HG03432 (cell line): ENCODE data around the gene LAMTOR4.
A peak's percentile ranks its signal among the peaks of the same experiment; 100 is the strongest.
"Not testable (repeated sequence)": the region's sequence is repeated elsewhere in the genome, so short reads cannot be mapped to it uniquely, and the experiment has no call there.

Source experiments
- ATAC-seq: cut with Tn5 transposase; IDR thresholded peaks from one replicate; pipeline ENCODE4 v1.9.1; 2021; ENCODE audit warnings: mild to moderate bottlenecking, moderate library complexity; ENCODE audit not compliant: unreplicated experiment

Gene LAMTOR4

DNA sequence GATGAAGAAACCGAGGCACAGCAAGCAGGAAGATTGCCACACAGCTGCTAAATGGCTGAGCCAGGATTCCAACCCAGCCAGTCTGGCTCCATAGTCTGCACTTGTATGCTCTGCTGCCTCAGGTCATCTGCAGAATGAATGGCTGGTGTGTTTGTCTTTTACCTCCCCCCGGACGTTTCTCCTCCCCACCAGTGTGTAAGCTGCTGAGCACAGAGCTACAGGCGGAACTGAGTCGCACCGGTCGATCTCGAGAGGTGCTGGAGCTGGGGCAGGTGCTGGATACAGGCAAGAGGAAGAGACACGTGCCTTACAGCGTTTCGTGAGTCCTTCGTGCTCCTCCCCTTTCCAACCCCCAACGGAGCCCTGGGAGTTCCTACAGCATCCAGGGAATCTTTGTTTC lies 26.7 kb upstream of the LAMTOR4 start:
- no peak for ATAC-seq

DNA sequence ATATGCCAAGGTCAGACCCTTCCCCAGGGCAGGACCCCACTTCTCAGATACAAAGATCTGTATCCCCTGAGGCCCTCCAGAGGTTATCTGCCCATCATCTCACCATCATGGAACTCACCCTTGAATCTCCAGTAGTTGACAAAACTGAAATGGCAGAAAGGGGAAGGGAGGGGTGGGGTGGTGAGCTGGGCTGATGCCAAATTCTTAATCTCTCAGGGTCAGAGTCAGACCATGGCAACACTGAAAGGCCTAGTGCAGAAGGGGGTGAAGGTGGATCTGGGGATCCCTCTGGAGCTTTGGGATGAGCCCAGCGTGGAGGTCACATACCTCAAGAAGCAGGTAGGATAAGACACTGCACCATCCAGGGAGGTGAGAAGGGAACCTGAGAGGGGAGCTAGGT lies 26.1 kb upstream of the LAMTOR4 start:
- ATAC-seq, result no peak

GRCh38 chr7:100124301-100125230 lies 24.2 kb upstream of the LAMTOR4 start:
- ATAC-seq, result no peak

- peak; percentile 23 for ATAC-seq
Measured at GRCh38 chr7:100126239-100126930, 22.3 kb upstream of the LAMTOR4 start.

DNA sequence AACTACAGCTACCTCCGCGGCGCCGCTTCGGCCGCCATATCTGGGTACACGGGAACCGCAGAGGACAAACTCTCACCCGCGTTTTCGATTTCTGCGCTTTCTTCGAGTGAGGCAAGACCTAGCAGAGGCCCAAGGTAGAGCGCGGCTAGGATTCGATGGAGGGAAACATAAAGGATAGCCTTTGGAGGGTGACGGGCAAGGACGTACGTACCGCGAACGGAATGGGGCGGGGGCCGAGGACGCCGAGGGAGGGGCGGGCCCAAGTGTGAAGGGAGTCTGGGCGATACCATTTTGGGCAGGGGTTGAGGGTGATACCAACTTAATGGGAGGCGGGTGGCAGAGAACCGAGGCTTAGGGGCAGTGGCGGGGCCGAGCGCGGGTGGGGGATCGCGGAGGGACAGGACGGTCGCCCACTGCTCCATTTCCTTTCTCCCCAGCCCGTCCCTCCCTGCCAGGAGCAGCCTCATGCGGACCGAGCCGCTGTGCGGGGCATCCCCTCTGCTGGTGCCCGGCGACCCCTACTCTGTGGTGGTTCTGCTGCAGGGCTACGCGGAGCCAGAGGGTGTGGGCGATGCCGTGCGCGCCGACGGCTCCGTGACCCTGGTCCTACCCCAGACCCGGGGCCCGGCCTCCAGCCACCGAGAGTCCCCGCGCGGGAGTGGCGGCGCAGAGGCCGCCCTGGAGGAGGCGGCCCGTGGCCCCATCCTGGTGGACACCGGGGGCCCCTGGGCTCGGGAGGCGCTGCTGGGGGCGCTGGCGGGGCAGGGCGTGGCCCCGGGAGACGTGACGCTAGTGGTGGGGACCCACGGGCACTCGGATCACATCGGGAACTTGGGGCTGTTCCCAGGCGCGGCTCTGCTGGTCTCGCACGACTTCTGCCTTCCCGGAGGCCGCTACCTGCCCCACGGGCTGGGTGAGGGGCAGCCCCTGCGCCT lies 21.5 kb upstream of the LAMTOR4 start, which contains the start of gene MBLAC1:
Gene MBLAC1 (plus strand): TSS at position 37 of the 935 bp plus-strand sequence. CDS start 429 bp downstream, at position 466.
- peak; percentile 65 for ATAC-seq

GRCh38 chr7:100127866-100128636 lies 20.7 kb upstream of the LAMTOR4 start:
- peak; percentile 3 for ATAC-seq

DNA sequence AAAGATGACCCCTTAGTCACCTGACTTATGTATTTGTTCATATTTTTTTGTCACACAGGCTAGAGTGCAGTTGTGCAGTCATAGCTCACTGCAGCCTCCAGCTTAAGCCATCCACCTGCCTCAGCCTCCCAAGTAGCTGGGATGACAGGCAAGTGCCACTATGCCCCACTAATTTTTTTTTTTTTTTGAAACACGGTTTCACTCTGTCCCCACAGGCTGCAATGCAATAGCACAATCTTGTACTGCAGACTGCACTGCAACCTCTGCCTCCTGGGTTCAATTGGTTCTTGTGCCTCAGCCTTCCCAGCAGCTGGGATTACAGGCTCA lies 20.1 kb upstream of the LAMTOR4 start:
- no peak for ATAC-seq

DNA sequence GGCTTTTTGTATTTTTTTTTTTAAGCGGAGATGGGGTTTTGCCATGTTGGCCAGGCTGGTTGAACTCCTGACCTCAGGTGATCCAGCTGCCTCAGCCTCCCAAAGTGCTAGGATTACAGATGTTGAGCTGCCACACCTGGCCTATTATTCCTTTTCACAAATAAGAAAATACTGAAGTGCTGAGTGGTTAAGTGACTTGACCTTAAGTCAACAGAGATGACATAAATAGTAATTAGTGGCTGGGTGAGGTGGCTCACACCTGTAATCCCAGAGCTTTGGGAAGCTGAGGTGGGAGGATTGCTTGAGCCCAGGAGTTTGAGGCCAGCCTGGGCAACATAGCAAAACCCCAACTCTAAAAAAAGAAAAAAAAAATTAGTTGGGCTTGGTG lies 18.5 kb upstream of the LAMTOR4 start:
- ATAC-seq, result not testable (repeated sequence)

DNA sequence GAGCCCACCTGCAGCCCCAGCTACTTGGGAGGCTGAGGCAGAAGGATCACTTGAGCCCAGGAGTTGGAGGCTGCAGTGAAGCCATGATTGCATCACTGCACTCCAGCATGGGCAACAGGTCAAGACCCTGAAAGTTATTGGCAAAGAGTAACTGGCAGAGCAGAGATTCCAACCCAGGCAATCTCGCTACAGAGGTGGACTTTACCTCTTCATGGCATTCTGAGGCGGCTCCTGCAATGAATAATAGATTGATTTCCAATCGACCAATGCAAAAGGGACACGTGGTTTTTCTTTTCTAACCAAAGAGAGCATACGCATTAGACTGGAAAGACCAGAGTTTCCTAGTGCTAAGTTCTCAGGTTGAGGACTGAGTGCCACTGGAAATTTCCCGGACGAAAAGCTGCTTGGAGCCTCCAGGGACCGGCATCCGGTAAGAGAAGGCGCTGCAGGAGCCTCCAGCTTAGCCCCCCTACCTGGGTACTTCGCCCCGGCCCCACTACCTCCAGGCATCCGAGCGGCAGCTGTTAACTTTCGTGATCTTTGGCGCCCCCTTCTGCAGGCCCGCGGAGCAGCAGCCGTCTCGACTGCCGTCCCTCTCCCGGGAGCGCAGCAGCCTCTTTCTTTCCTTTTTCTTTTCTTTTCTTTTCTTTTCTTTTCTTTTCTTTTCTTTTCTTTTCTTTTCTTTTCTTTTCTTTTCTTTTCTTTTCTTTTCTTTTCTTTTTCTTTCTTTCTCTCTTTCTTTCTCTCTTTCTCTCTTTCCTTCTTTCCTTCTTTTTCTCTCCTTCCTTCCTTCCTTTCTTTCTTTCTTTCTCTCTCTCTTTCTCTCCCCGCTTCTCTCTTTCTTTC lies 17.9 kb upstream of the LAMTOR4 start:
- ATAC-seq, result no peak

DNA sequence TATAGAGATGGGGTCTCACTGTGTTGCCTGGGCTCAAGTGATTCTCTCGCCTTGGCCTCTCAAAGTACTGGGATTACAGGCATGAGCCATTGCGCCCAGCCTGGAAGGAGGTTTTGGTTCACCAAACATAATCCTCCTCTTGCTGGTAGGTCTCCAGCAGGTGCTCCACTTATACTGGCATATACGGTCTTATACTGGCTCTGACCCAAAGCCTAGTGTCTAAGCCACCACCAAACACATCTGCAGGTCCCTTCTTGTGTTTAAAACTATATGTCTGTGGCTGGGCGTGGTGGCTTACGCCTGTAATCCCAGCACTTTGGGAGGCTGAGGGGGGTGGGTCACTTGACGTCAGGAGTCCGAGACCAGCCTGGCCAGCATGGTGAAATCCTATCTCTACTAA lies 16.6 kb upstream of the LAMTOR4 start:
- ATAC-seq, result no peak

DNA sequence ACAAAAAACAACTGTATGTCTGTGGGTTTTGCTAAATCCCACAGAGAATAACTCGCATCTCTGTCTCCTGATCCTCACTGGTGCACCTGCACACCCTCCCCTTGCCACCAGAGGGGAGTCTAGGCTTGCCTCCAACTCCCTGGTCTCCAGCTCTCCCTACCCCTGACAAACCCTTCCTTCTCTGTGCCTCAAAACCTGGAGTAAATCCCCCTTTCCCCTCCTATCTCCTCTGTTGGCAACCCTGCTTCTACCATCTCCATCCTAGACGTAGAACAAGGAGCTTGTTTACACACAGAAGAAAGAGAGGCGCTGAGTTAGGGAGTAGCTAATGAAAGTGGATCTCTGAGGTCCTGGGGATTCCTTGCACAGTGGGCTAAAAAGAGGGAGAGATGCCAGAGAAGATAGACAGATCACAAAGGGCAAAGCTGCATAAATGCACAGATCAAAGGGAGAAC lies 16.0 kb upstream of the LAMTOR4 start:
- ATAC-seq, result peak; percentile 52

DNA sequence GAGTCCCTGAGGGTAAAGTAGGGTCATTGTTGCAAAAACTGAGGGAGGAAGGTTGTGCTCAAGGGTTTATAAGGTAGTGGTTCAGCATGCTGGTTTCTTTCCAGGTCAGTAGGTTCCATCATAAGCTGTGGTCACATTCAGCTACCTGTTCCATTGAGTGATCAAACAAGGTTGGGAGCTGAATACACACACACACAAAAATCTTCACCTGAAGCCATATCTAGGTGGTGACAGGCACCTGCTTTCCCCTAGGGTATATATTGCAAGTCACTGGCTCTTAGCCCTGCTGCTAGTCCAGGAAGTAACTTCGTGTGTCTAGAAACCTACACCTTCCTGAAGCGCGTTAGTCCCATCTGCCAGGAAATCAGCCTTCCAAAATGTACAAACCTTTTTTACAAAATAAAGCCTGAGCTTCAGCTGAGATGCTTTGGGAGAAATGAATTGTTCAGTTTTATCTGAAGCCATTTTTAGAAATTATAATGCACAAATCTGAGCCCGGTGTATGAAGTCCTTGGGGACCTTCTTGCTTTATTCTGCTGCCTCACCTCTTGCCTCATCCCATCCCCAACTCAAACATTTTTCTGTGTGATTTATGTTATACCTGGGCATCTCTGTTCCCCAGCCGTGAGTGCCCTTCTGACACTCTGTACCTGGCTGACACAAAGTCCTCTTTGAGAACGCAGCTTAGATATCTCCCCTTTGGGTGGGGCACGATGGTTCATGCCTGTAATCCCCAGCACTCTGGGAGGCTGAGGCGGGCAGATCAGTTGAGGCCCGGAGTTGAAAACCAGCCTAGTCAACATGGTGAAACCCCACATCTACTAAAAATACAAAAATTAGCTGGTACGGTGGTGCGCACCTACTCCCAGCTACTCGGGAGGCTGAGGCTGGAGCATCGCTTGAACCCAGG lies 10.6 kb upstream of the LAMTOR4 start:
- no peak for ATAC-seq

GRCh38 chr7:100141555-100141949 lies 7.2 kb upstream of the LAMTOR4 start:
- ATAC-seq, result no peak

DNA sequence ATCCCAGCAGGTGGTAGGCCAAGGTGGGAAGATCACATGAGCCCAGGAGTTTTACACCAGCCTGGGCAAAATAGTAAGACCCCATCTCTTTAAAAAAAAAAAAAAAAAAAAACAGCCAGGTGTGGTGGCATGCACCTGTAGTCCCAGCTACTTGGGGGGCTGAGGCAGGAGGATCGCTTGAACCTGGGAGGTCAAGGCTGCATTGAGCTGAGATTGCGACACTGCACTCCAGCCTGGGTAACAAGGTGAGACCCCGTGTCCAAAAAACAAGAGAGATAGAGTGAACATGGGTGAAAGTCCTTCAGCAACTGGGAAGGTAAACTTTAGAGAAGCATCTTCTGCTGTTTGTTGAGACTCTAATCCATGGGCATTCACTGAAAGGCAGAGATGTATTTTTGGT lies 6.3 kb upstream of the LAMTOR4 start:
- no peak for ATAC-seq

DNA sequence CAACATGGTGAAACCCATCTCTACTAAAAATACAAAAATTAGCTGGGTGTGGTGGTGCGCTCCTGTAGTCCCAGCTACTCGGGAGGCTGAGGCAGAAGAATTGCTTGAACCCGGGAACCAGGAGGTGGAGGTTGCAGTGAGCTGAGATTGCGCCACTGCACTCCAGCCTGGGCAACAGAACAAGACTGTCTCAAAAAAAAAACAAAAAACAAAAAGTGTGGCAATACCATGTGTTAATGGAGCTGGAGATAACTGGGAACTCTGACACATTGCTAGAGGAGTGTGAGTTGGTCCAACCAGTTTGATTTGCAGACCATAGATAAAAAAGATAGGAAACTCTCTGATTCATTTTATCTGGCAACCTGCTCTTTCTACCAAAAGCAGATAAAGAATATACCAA lies 2.4 kb upstream of the LAMTOR4 start:
- not testable (repeated sequence) for ATAC-seq

DNA sequence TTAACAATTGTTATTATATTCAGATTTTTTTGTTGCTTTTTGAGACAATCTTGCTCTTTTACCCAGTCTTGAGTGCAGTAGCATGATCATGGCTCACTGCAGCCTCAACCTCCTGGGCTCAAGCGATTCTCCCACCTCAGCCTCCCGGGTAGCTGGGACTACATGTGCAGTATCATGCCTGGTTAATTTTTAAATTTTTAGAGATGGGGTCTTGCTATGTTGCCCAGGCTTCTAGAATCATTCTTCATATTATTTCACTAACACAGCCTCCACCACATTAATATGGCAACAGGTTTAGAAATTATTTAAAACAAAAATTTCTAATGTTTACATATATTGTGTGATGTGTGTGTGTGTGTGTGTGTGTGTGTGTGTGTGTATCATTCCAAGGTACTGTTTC lies 1.4 kb upstream of the LAMTOR4 start:
- no peak for ATAC-seq

- no peak for ATAC-seq
Measured at GRCh38 chr7:100148225-100148558, 526 bp upstream of the LAMTOR4 start.

- no peak for ATAC-seq
Measured at GRCh38 chr7:100152404-100152803, 3.7 kb downstream of the LAMTOR4 start.
